SH-SY5Y (cell line): ENCODE measurements around the gene SNX4.

Source experiments
- GATA2 ChIP-seq: IDR thresholded peaks from 2 replicates; pipeline ENCODE4 v1.6.1; 2011; ENCODE audit warnings: mild to moderate bottlenecking, low read depth, low read length
- GATA3 ChIP-seq: IDR thresholded peaks from 2 replicates; pipeline ENCODE4 v1.6.1; 2011; ENCODE audit warnings: low read depth, mild to moderate bottlenecking, low read length, moderate library complexity

- TF ChIP-seq GATA2: no peak
- TF ChIP-seq GATA3: no peak
Measured at GRCh38 chr3:125479091-125479490, 40.9 kb downstream of the SNX4 start.
